HEK293 (cell line): ENCODE measurements around the gene DIP2A.

ENCODE experiments used
- CTCF ChIA-PET: fragments of 350-600 bp; formaldehyde crosslinking; extraction: SDS; loops from one replicate; lab custom pipeline; 2021; ENCODE audit warnings: antibody characterized with exemption; lab: Yijun Ruan, JAX
- POLR2A ChIA-PET: fragments of 300-600 bp; formaldehyde crosslinking; extraction: SDS; loops from one replicate; lab custom pipeline; 2020; ENCODE audit warnings: antibody characterized with exemption, inconsistent platforms; lab: Yijun Ruan, JAX
- H3K27ac ChIP-seq: fragments of 200-500 bp; sonication (Bioruptor generic); 2 replicates; pipeline ENCODE4 v1.5.1; 2014; ENCODE audit warnings: low read depth, low read length, control low read depth, inconsistent platforms; ENCODE audit errors: extremely low read depth
- H3K36me3 ChIP-seq, 2 experiments: fragments of 200-500 bp in 1 of 2; sonication (Bioruptor generic) in 1 of 2; 1 replicate in 1 of 2; 2 replicates in 1 of 2; pipeline ENCODE4 v1.5.1; 2014 to 2017; ENCODE audit warnings: inconsistent platforms in 2 of 2, low read length in 2 of 2; ENCODE audit not compliant: control insufficient read depth in 2 of 2, insufficient read depth in 1 of 2
- H3K4me1 ChIP-seq: fragments of 200-500 bp; sonication (Bioruptor generic); 2 replicates; pipeline ENCODE4 v1.5.1; 2014; ENCODE audit warnings: mild to moderate bottlenecking, low read length, inconsistent platforms; ENCODE audit not compliant: control insufficient read depth, insufficient read depth
- H3K4me3 ChIP-seq: 2 replicates; pipeline ENCODE4 v1.5.1; 2011; ENCODE audit warnings: low read depth, mild to moderate bottlenecking, control low read depth, low read length, moderate library complexity
- H3K9me3 ChIP-seq: fragments of 200-500 bp; sonication (Bioruptor generic); 2 replicates; pipeline ENCODE4 v1.5.1; 2014; ENCODE audit warnings: low read depth, low read length, inconsistent platforms; ENCODE audit not compliant: control insufficient read depth, insufficient read depth
- AEBP2 ChIP-seq: fragments of 450-650 bp; formaldehyde crosslinking; IDR thresholded peaks from 2 replicates; pipeline ENCODE4 v1.5.1; 2016; ENCODE audit warnings: missing biosample characterization, missing genetic modification characterization, borderline replicate concordance
- GLI4 ChIP-seq: fragments of 450-650 bp; formaldehyde crosslinking; IDR thresholded peaks from 2 replicates; pipeline ENCODE4 v1.5.1; 2016; ENCODE audit warnings: missing biosample characterization, missing genetic modification characterization
- KLF8 ChIP-seq: fragments of 450-650 bp; formaldehyde crosslinking; IDR thresholded peaks from 2 replicates; pipeline ENCODE4 v1.5.1; 2016; ENCODE audit warnings: missing biosample characterization, missing genetic modification characterization
- ZBTB1 ChIP-seq: fragments of 450-650 bp; formaldehyde crosslinking; IDR thresholded peaks from 2 replicates; pipeline ENCODE4 v1.5.1; 2016; ENCODE audit warnings: missing biosample characterization, missing genetic modification characterization
- ZNF132 ChIP-seq: fragments of 450-650 bp; formaldehyde crosslinking; IDR thresholded peaks from 2 replicates; pipeline ENCODE4 v1.5.1; 2017; ENCODE audit warnings: missing biosample characterization, missing genetic modification characterization, borderline replicate concordance
- ZNF16 ChIP-seq: fragments of 450-650 bp; formaldehyde crosslinking; IDR thresholded peaks from 2 replicates; pipeline ENCODE4 v1.5.1; 2016; ENCODE audit warnings: low read depth, missing biosample characterization, missing genetic modification characterization
- ZNF174 ChIP-seq: fragments of 450-650 bp; formaldehyde crosslinking; IDR thresholded peaks from 2 replicates; pipeline ENCODE4 v1.5.0; 2017; ENCODE audit warnings: missing biosample characterization, mild to moderate bottlenecking, missing genetic modification characterization
- ZNF239 ChIP-seq: fragments of 450-650 bp; formaldehyde crosslinking; IDR thresholded peaks from 2 replicates; pipeline ENCODE4 v1.5.1; 2016; ENCODE audit warnings: missing biosample characterization, missing genetic modification characterization
- ZNF26 ChIP-seq: fragments of 450-650 bp; formaldehyde crosslinking; IDR thresholded peaks from 2 replicates; pipeline ENCODE4 v1.5.1; 2016; ENCODE audit warnings: missing biosample characterization, missing genetic modification characterization
- ZNF266 ChIP-seq: fragments of 450-650 bp; formaldehyde crosslinking; IDR thresholded peaks from 2 replicates; pipeline ENCODE4 v1.5.1; 2016; ENCODE audit warnings: missing biosample characterization, missing genetic modification characterization, low read depth
- ZNF274 ChIP-seq, 2 experiments: fragments of 200-500 bp in 1 of 2; fragments of 450-650 bp in 1 of 2; sonication (Bioruptor generic) in 1 of 2; formaldehyde crosslinking in 1 of 2; IDR thresholded peaks; 2 replicates each; pipeline versions ENCODE4 v1.5.1 to v1.6.1; 2014 to 2016; ENCODE audit warnings: borderline replicate concordance in 1 of 2, inconsistent platforms in 1 of 2, low read length in 1 of 2, missing biosample characterization in 1 of 2, missing genetic modification characterization in 1 of 2
- ZNF354C ChIP-seq: fragments of 450-650 bp; formaldehyde crosslinking; IDR thresholded peaks from 2 replicates; pipeline ENCODE4 v1.5.1; 2016; ENCODE audit warnings: missing biosample characterization, missing genetic modification characterization, low read depth, borderline replicate concordance
- ZNF449 ChIP-seq: fragments of 450-650 bp; formaldehyde crosslinking; IDR thresholded peaks from 2 replicates; pipeline ENCODE4 v1.5.1; 2017; ENCODE audit warnings: missing biosample characterization, mild to moderate bottlenecking, missing genetic modification characterization, moderate library complexity
- ZNF473 ChIP-seq: fragments of 450-650 bp; formaldehyde crosslinking; IDR thresholded peaks from 2 replicates; pipeline ENCODE4 v1.5.1; 2017; ENCODE audit warnings: missing biosample characterization, missing genetic modification characterization
- ZNF48 ChIP-seq: fragments of 450-650 bp; formaldehyde crosslinking; IDR thresholded peaks from 2 replicates; pipeline ENCODE4 v1.5.1; 2016; ENCODE audit warnings: missing biosample characterization, missing genetic modification characterization
- ZNF513 ChIP-seq: fragments of 450-650 bp; IDR thresholded peaks from 2 replicates; pipeline ENCODE4 v1.5.1; 2018; ENCODE audit warnings: missing biosample characterization, missing genetic modification characterization
- ZNF623 ChIP-seq: fragments of 450-650 bp; formaldehyde crosslinking; IDR thresholded peaks from 2 replicates; pipeline ENCODE4 v1.5.1; 2016; ENCODE audit warnings: missing biosample characterization, missing genetic modification characterization
- ZNF624 ChIP-seq: fragments of 450-650 bp; formaldehyde crosslinking; IDR thresholded peaks from 2 replicates; pipeline ENCODE4 v1.5.1; 2017; ENCODE audit warnings: missing biosample characterization, missing genetic modification characterization
- ZNF768 ChIP-seq: fragments of 450-650 bp; formaldehyde crosslinking; IDR thresholded peaks from 2 replicates; pipeline ENCODE4 v1.5.1; 2018; ENCODE audit warnings: missing biosample characterization, mild to moderate bottlenecking, missing genetic modification characterization
- ZSCAN18 ChIP-seq: fragments of 450-650 bp; formaldehyde crosslinking; IDR thresholded peaks from 2 replicates; pipeline ENCODE4 v1.5.1; 2016; ENCODE audit warnings: missing biosample characterization, missing genetic modification characterization

Gene DIP2A

GRCh38 chr21:46604975-46605766 lies 146.5 kb downstream of the DIP2A start, which contains the start of gene S100B (continued):
- TF ChIP-seq ZNF449 = no peak
- TF ChIP-seq ZSCAN18 = no peak
- TF ChIP-seq ZNF354C (tag by site-specific recombination) = no peak
- TF ChIP-seq ZNF624 (tag by site-specific recombination) = no peak
- TF ChIP-seq ZNF623 (tag by site-specific recombination) = no peak
- TF ChIP-seq ZNF768 (tag by site-specific recombination) = no peak
- TF ChIP-seq ZNF26 (tag by site-specific recombination) = no peak
- TF ChIP-seq, all 188 proteins: peak for 8

GRCh38 chr21:46605767-46606426 lies 147.2 kb downstream of the DIP2A start:
- no peak for TF ChIP-seq ZNF513 (tag by site-specific recombination)
- TF ChIP-seq ZNF473 (tag by site-specific recombination) = no peak
- TF ChIP-seq KLF8 (tag by site-specific recombination) = no peak
- TF ChIP-seq ZNF132 = no peak
- Histone ChIP-seq H3K9me3 (no peaks in the 10 kb centered on the region), H3K36me3 (no peaks in the 10 kb centered on the region), H3K4me3 (no peak overlapping the region), H3K27ac (no peak overlapping the region), H3K4me1 (no peaks in the 10 kb centered on the region; the same call in 1 of the 2 replicates)
- ChIA-PET POLR2A (no interaction called here), CTCF (interaction anchor here (0.7 to 1.5 kb wide), 3 partner anchors 34 to 142 kb away, joined by 3 to 5 read pairs (median 4); no protein-coding TSS in a partner anchor)

GRCh38 chr21:46606427-46606813 lies 147.7 kb downstream of the DIP2A start:
- Histone ChIP-seq H3K4me1 (no peaks in the 10 kb centered on the region; the same call in 1 of the 2 replicates), H3K9me3 (no peaks in the 10 kb centered on the region), H3K36me3 (no peaks in the 10 kb centered on the region), H3K27ac (no peak overlapping the region), H3K4me3 (no peak overlapping the region)
- POLR2A ChIA-PET = no interaction called here
- CTCF ChIA-PET = interaction anchor here (0.7 kb wide), 1 partner anchor 119 kb away, joined by 3 read pairs; no protein-coding TSS in a partner anchor
- TF ChIP-seq GLI4 = no peak
- TF ChIP-seq ZNF239 (tag by site-specific recombination) = no peak
- TF ChIP-seq ZNF354C (tag by site-specific recombination) = no peak
- no peak for TF ChIP-seq AEBP2
- no peak for TF ChIP-seq ZNF174 (tag by site-specific recombination)
- TF ChIP-seq ZBTB1 = no peak
- no peak for TF ChIP-seq ZNF274 (IDR thresholded peaks at IDR 0.05; ENCODE audit: low read length)
- no peak for TF ChIP-seq ZNF274 (tag by site-specific recombination; IDR thresholded peaks at IDR 0.05; ENCODE audit: borderline replicate concordance)
- TF ChIP-seq ZNF266 (tag by site-specific recombination) = no peak
- no peak for TF ChIP-seq ZNF48 (tag by site-specific recombination)
- TF ChIP-seq ZNF132 = no peak
- TF ChIP-seq ZNF16 = no peak
